Measurements from ENCODE around the gene LAIR2.

- no peak for TF ChIP-seq EP300 (IDR thresholded peaks at IDR 0.05)
- TF ChIP-seq CTCF (IDR thresholded peaks at IDR 0.05): no peak
These were observed 30.8 kb downstream of the LAIR2 start for GRCh38 chr19:54533476-54533875.

All from gastroesophageal sphincter (tissue), 3 donors.